ENCODE data around the gene CCDC106.
A peak's percentile ranks its signal among the peaks of the same experiment; 100 is the strongest.

The CCDC106 gene

GRCh38 chr19:55655648-55656040 lies 7.6 kb downstream of the CCDC106 start:
- no peak for TF ChIP-seq CTCF (IDR thresholded peaks at IDR 0.05; ENCODE audit: low read depth, low read length)
- DNase-seq (ENCODE audit: low read depth in 2 of 2), result no peak
- H3K4me3 ChIP-seq (replicated peaks in 1 of 2; ENCODE audit: low read depth in 2 of 2, low read length in 2 of 2), result peak overlapping the region; percentile 90 to 95

- DNase-seq (ENCODE audit: low read depth in 2 of 2), result no peak
- H3K4me3 ChIP-seq (replicated peaks in 1 of 2; ENCODE audit: low read depth in 2 of 2, low read length in 2 of 2), result peak overlapping the region; percentile 90 to 95
- TF ChIP-seq CTCF (IDR thresholded peaks at IDR 0.05; ENCODE audit: low read depth, low read length), result no peak
Observed at GRCh38 chr19:55656552-55656951, 8.5 kb downstream of the CCDC106 start.

GRCh38 chr19:55656988-55657747 lies 9.2 kb downstream of the CCDC106 start:
- peak overlapping the region; percentile 90 to 95 for H3K4me3 ChIP-seq (replicated peaks in 1 of 2; ENCODE audit: low read depth in 2 of 2, low read length in 2 of 2)
- DNase-seq (ENCODE audit: low read depth in 2 of 2), result no peak
- TF ChIP-seq CTCF (IDR thresholded peaks at IDR 0.05; ENCODE audit: low read depth, low read length), result no peak

GRCh38 chr19:55658846-55659459 lies 10.9 kb downstream of the CCDC106 start:
- TF ChIP-seq CTCF (IDR thresholded peaks at IDR 0.05; ENCODE audit: low read depth, low read length), result no peak
- no peak for DNase-seq (ENCODE audit: low read depth in 2 of 2)
- H3K4me3 ChIP-seq (replicated peaks in 1 of 2; ENCODE audit: low read depth in 2 of 2, low read length in 2 of 2), result no peak overlapping the region

GRCh38 chr19:55659822-55660221 lies 11.8 kb downstream of the CCDC106 start:
- no peak overlapping the region for H3K4me3 ChIP-seq (replicated peaks in 1 of 2; ENCODE audit: low read depth in 2 of 2, low read length in 2 of 2)
- DNase-seq (ENCODE audit: low read depth in 2 of 2), result no peak
- no peak for TF ChIP-seq CTCF (IDR thresholded peaks at IDR 0.05; ENCODE audit: low read depth, low read length)

- no peak for DNase-seq (ENCODE audit: low read depth in 2 of 2)
- no peak for TF ChIP-seq CTCF (IDR thresholded peaks at IDR 0.05; ENCODE audit: low read depth, low read length)
- H3K4me3 ChIP-seq (replicated peaks in 1 of 2; ENCODE audit: low read depth in 2 of 2, low read length in 2 of 2), result no peak overlapping the region
Observed at GRCh38 chr19:55660404-55660803, 12.4 kb downstream of the CCDC106 start.

Measured in cardiac fibroblast (primary cell).